GM21576 (cell line): ENCODE measurements around the gene PRKAR1B.

Experiments used
- ATAC-seq: cut with Tn5 transposase; IDR thresholded peaks from one replicate; pipeline ENCODE4 v1.9.1; 2021; ENCODE audit warnings: mild to moderate bottlenecking, moderate library complexity; ENCODE audit not compliant: unreplicated experiment

PRKAR1B gene

GRCh38 chr7:741850-742249, 14.8 kb upstream of the PRKAR1B start:
- no peak for ATAC-seq

GRCh38 chr7:741191-741671, 14.2 kb upstream of the PRKAR1B start:
- no peak for ATAC-seq

- no peak for ATAC-seq
These were observed 13.2 kb upstream of the PRKAR1B start for GRCh38 chr7:739983-740942.

GRCh38 chr7:739455-739982, 12.4 kb upstream of the PRKAR1B start:
- no peak for ATAC-seq

- ATAC-seq = no peak
These were observed 11.8 kb upstream of the PRKAR1B start for GRCh38 chr7:738723-739454.

GRCh38 chr7:738241-738640, 11.2 kb upstream of the PRKAR1B start:
- ATAC-seq = no peak

- ATAC-seq = no peak
These were observed 7.7 kb upstream of the PRKAR1B start for GRCh38 chr7:734808-735207.

- ATAC-seq = no peak
These were observed 7.1 kb upstream of the PRKAR1B start for GRCh38 chr7:734214-734613.

GRCh38 chr7:732556-732955, 5.5 kb upstream of the PRKAR1B start:
- no peak for ATAC-seq

- no peak for ATAC-seq
These were observed 5.0 kb upstream of the PRKAR1B start for GRCh38 chr7:732094-732541.

- ATAC-seq = no peak
These were observed 4.5 kb upstream of the PRKAR1B start for GRCh38 chr7:731440-732085.

- ATAC-seq = no peak
These were observed 3.7 kb upstream of the PRKAR1B start for GRCh38 chr7:730501-731439.

GRCh38 chr7:729140-730000, 2.3 kb upstream of the PRKAR1B start:
- ATAC-seq = no peak

- ATAC-seq = no peak
These were observed 1.5 kb upstream of the PRKAR1B start for GRCh38 chr7:728602-729001.

- ATAC-seq = no peak
These were observed 852 bp upstream of the PRKAR1B start for GRCh38 chr7:727806-728460.

GRCh38 chr7:726854-727103, 302 bp downstream of the PRKAR1B start:
- ATAC-seq = peak; percentile 18

- ATAC-seq = peak; percentile 81
These were observed 812 bp downstream of the PRKAR1B start, which contains the start of gene DNAAF5 for GRCh38 chr7:726084-726853. TSS of gene DNAAF5 (plus strand) at chr7:726699. CDS start at chr7:726721, 22 bp downstream.
